ENCODE data around the gene MMP21.

GRCh38 chr10:125777806-125778205 is 2.2 kb upstream of the MMP21 start:
- TF ChIP-seq, protein P1, sequence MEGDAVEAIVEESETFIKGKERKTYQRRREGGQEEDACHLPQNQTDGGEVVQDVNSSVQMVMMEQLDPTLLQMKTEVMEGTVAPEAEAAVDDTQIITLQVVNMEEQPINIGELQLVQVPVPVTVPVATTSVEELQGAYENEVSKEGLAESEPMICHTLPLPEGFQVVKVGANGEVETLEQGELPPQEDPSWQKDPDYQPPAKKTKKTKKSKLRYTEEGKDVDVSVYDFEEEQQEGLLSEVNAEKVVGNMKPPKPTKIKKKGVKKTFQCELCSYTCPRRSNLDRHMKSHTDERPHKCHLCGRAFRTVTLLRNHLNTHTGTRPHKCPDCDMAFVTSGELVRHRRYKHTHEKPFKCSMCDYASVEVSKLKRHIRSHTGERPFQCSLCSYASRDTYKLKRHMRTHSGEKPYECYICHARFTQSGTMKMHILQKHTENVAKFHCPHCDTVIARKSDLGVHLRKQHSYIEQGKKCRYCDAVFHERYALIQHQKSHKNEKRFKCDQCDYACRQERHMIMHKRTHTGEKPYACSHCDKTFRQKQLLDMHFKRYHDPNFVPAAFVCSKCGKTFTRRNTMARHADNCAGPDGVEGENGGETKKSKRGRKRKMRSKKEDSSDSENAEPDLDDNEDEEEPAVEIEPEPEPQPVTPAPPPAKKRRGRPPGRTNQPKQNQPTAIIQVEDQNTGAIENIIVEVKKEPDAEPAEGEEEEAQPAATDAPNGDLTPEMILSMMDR (IDR thresholded peaks at IDR 0.05) = no peak
- TF ChIP-seq POLR2A (IDR thresholded peaks at IDR 0.05) = no peak

Measured in thyroid gland (tissue), 4 donors.